Measurements from ENCODE around the gene OR14K1. TPM values are rescaled to one million over a fixed set of nuclear protein-coding genes. Genes with fewer than 3 reads are reported as not detected.

Gene OR14K1
- polyA plus RNA-seq, 3 donors, result not detected

DNA sequence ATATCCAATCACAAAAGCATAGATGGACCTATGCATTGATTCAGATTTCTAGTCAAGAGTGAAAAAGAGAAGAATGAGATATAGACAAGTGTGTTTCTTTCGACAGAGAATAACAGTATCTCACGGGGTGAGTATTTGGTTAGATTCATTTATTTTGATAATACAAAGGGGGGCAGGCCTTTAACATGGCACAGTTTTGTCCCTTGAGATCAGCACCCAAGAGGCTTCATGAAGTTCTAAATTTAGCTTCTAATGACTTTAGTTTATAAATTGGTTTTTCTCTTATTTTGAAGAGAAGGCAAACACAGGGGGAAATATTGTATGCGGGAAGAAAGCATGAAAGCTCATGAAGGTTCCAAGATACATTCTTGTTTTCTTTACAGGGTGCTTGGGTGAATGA is 22.0 kb downstream of the OR14K1 start, which contains the start of gene OR1C1:
OR1C1 (minus strand) TSS at position 101 of the 400 bp plus-strand sequence. CDS start 2,150 bp downstream, outside the sequence.
- Histone ChIP-seq H3K27ac (ENCODE audit: low read depth in 1 of 2, low read length in 2 of 2) (no peak within 1 kb of the TSS), H4K20me1 (ENCODE audit: insufficient read depth, low read length) (no peaks in the 10 kb centered on the region), H3K4me2 (replicated peaks; ENCODE audit: extremely low read depth, low read length, poor library complexity, severe bottlenecking) (no peak within 1 kb of the TSS), H3K27me3 (ENCODE audit: control insufficient read depth in 2 of 2, insufficient read depth in 2 of 2, low read length in 2 of 2) (no peaks in the 10 kb centered on the region), H2AFZ (ENCODE audit: insufficient read depth, low read depth, low read length, poor library complexity, severe bottlenecking) (no peak within 1 kb of the TSS), H3K9ac (ENCODE audit: insufficient read depth, low read length, poor library complexity, severe bottlenecking) (no peak within 1 kb of the TSS), H3K9me3 (replicated peaks in 1 of 2; ENCODE audit: control insufficient read depth in 1 of 2, insufficient read depth in 1 of 2, low read length in 2 of 2) (no peaks in the 10 kb centered on the region), H3K4me3 (replicated peaks in 1 of 3; ENCODE audit: low read depth in 2 of 3, low read length in 3 of 3) (no peak within 1 kb of the TSS), H3K79me2 (ENCODE audit: insufficient read depth, low read length) (no peaks in the 10 kb centered on the region), H3K4me1 (ENCODE audit: control insufficient read depth in 1 of 2, insufficient read depth in 2 of 2, low read length in 2 of 2) (no peaks in the 10 kb centered on the region), H3K36me3 (replicated peaks in 1 of 2; ENCODE audit: control insufficient read depth in 1 of 2, insufficient read depth in 2 of 2, low read length in 2 of 2) (no peaks in the 10 kb centered on the region)
- intact Hi-C loops (cut with micrococcal nuclease), result no loop called here
- WGBS (ENCODE audit: insufficient coverage), result 90% methylated on average over 2 of the region's 3 CpGs
- no peak within 1 kb of the TSS for H3K4me3 Mint-ChIP-seq
- peaks cover 0 to 1% (median 0%) of the 10 kb centered on the region in 3 donors for H3K27me3 Mint-ChIP-seq (ENCODE audit: low read depth in 3 of 3)
- peaks cover 0 to 7% (median 3%) of the 10 kb centered on the region in 7 donors for H3K9me3 Mint-ChIP-seq
- H3K27ac Mint-ChIP-seq, result no peak within 1 kb of the TSS
- no peak for DNase-seq
- H3K4me1 Mint-ChIP-seq, result no peaks in the 10 kb centered on the region
- TF ChIP-seq, protein P1, sequence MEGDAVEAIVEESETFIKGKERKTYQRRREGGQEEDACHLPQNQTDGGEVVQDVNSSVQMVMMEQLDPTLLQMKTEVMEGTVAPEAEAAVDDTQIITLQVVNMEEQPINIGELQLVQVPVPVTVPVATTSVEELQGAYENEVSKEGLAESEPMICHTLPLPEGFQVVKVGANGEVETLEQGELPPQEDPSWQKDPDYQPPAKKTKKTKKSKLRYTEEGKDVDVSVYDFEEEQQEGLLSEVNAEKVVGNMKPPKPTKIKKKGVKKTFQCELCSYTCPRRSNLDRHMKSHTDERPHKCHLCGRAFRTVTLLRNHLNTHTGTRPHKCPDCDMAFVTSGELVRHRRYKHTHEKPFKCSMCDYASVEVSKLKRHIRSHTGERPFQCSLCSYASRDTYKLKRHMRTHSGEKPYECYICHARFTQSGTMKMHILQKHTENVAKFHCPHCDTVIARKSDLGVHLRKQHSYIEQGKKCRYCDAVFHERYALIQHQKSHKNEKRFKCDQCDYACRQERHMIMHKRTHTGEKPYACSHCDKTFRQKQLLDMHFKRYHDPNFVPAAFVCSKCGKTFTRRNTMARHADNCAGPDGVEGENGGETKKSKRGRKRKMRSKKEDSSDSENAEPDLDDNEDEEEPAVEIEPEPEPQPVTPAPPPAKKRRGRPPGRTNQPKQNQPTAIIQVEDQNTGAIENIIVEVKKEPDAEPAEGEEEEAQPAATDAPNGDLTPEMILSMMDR (IDR thresholded peaks at IDR 0.05), result no peak
- H3K36me3 Mint-ChIP-seq, result no peaks in the 10 kb centered on the region

DNA sequence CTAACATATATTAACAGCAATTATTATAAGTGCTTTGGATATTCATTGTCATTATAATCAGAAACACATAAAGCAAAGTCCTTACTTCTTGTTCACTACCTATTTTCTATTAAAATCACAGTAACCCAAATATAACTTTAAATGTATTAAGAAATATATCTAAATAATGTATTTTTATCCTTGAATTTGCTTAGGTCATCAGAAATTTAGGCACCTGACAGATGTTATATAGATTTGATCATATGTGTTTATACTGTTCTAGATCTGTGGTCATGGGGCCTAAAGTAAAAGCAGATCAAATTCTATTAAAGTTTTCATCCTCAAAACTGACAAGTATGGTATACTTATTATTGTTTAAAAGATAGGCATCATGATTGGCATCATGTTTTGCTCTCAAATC is 31.2 kb downstream of the OR14K1 start:
- Mint-ChIP-seq H3K36me3 (no peaks in the 10 kb centered on the region), H3K4me1 (no peaks in the 10 kb centered on the region), H3K9me3 (peaks cover 0 to 7% (median 0%) of the 10 kb centered on the region in 7 donors), H3K4me3 (no peak overlapping the region), H3K27me3 (ENCODE audit: low read depth in 3 of 3) (peaks cover 0 to 2% (median 0%) of the 10 kb centered on the region in 3 donors), H3K27ac (no peak overlapping the region)
- no peak overlapping the region for H3K9ac ChIP-seq (ENCODE audit: insufficient read depth, low read length, poor library complexity, severe bottlenecking)
- H3K4me1 ChIP-seq (ENCODE audit: control insufficient read depth in 1 of 2, insufficient read depth in 2 of 2, low read length in 2 of 2), result no peaks in the 10 kb centered on the region
- no peak overlapping the region for H3K27ac ChIP-seq (ENCODE audit: low read depth in 1 of 2, low read length in 2 of 2)
- DNase-seq, result no peak
- no peaks in the 10 kb centered on the region for H3K36me3 ChIP-seq (replicated peaks in 1 of 2; ENCODE audit: control insufficient read depth in 1 of 2, insufficient read depth in 2 of 2, low read length in 2 of 2)
- intact Hi-C loops (cut with micrococcal nuclease), result no loop called here
- H4K20me1 ChIP-seq (ENCODE audit: insufficient read depth, low read length), result no peaks in the 10 kb centered on the region
- H3K4me3 ChIP-seq (replicated peaks in 1 of 3; ENCODE audit: low read depth in 2 of 3, low read length in 3 of 3), result no peak overlapping the region
- H3K9me3 ChIP-seq (replicated peaks in 1 of 2; ENCODE audit: control insufficient read depth in 1 of 2, insufficient read depth in 1 of 2, low read length in 2 of 2), result no peaks in the 10 kb centered on the region
- no peak overlapping the region for H2AFZ ChIP-seq (ENCODE audit: insufficient read depth, low read depth, low read length, poor library complexity, severe bottlenecking)
- H3K27me3 ChIP-seq (ENCODE audit: control insufficient read depth in 2 of 2, insufficient read depth in 2 of 2, low read length in 2 of 2), result no peaks in the 10 kb centered on the region
- H3K79me2 ChIP-seq (ENCODE audit: insufficient read depth, low read length), result no peaks in the 10 kb centered on the region
- TF ChIP-seq, protein P1 (IDR thresholded peaks at IDR 0.05), result no peak
- no peak overlapping the region for H3K4me2 ChIP-seq (replicated peaks; ENCODE audit: extremely low read depth, low read length, poor library complexity, severe bottlenecking)

Other genes starting within 250 kb of the OR14K1 start
- under 1 TPM in 1 of 3 donors, not detected in 2; 0.01 TPM for gene OR2C3, start 202.2 kb upstream of the OR14K1 start, polyA plus RNA-seq
- gene GCSAML, start 189.5 kb upstream of the OR14K1 start, polyA plus RNA-seq, result under 1 TPM in 1 of 3 donors, not detected in 2; 0.16 TPM
- not detected for gene OR2G2, start 150.3 kb upstream of the OR14K1 start, polyA plus RNA-seq
- gene OR2G3, start 133.0 kb upstream of the OR14K1 start, polyA plus RNA-seq, result not detected
- not detected for gene OR13G1, start 58.9 kb upstream of the OR14K1 start, polyA plus RNA-seq
- not detected for gene OR6F1, start 22.0 kb upstream of the OR14K1 start, polyA plus RNA-seq
- not detected for gene OR14A2, start 9.5 kb downstream of the OR14K1 start, polyA plus RNA-seq
- not detected for gene OR1C1, start 21.9 kb downstream of the OR14K1 start, polyA plus RNA-seq
- not detected for gene OR14A16, start 85.5 kb downstream of the OR14K1 start, polyA plus RNA-seq
- not detected for gene OR11L1, start 103.3 kb downstream of the OR14K1 start, polyA plus RNA-seq
- under 1 TPM; 0.43 to 0.83 (median 0.68) TPM for gene TRIM58, start 118.6 kb downstream of the OR14K1 start, polyA plus RNA-seq
- under 1 TPM in 2 of 3 donors, not detected in 1; 0.09 to 0.31 TPM for gene OR2W3, start 157.0 kb downstream of the OR14K1 start, polyA plus RNA-seq
- not detected for gene OR2T8, start 181.6 kb downstream of the OR14K1 start, polyA plus RNA-seq
- not detected for gene OR2AJ1, start 186.3 kb downstream of the OR14K1 start, polyA plus RNA-seq
- not detected for gene OR2L8, start 210.2 kb downstream of the OR14K1 start, polyA plus RNA-seq
- not detected for gene OR2AK2, start 226.6 kb downstream of the OR14K1 start, polyA plus RNA-seq

All from CD14-positive monocyte (primary cell).